Osteoblast (primary cell): ENCODE data around the gene BDKRB1. TPM values are rescaled to one million over a fixed set of nuclear protein-coding genes. Genes with fewer than 3 reads are reported as not detected.

Experiments
- DNase-seq: peaks from one replicate; pipeline ENCODE4 v3.0.0; 2011; ENCODE audit warnings: low spot score, mixed read lengths; ENCODE audit not compliant: insufficient read length; ENCODE audit errors: missing footprints
- H2AFZ ChIP-seq: 2 replicates; pipeline ENCODE4 v1.6.0; 2011; ENCODE audit warnings: mild to moderate bottlenecking, low read length
- H3K27ac ChIP-seq: 2 replicates; pipeline ENCODE4 v1.5.1; 2011; ENCODE audit warnings: mild to moderate bottlenecking, low read depth, low read length, moderate library complexity
- H3K27me3 ChIP-seq: 2 replicates; pipeline ENCODE4 v1.6.0; 2012; ENCODE audit warnings: mild to moderate bottlenecking, control low read depth, inconsistent platforms, low read length, moderate library complexity; ENCODE audit not compliant: insufficient read depth
- H3K36me3 ChIP-seq: 2 replicates; pipeline ENCODE4 v1.5.1; 2011; ENCODE audit warnings: mild to moderate bottlenecking, low read length, control low read depth, moderate library complexity; ENCODE audit not compliant: insufficient read depth
- H3K4me1 ChIP-seq: 2 replicates; pipeline ENCODE4 v1.5.1; 2011; ENCODE audit warnings: mild to moderate bottlenecking, low read length, control low read depth, moderate library complexity; ENCODE audit not compliant: insufficient read depth
- H3K4me2 ChIP-seq: 2 replicates; pipeline ENCODE4 v1.6.0; 2011; ENCODE audit warnings: mild to moderate bottlenecking, low read length; ENCODE audit not compliant: insufficient read depth
- H3K4me3 ChIP-seq: fragments of 200-600 bp; sonication (generic); 3 replicates; pipeline ENCODE4 v1.5.1; 2012; ENCODE audit warnings: mild to moderate bottlenecking, low read length, inconsistent platforms; ENCODE audit not compliant: insufficient read depth
- H3K79me2 ChIP-seq: 2 replicates; pipeline ENCODE4 v1.6.0; 2012; ENCODE audit warnings: mild to moderate bottlenecking, low read length, control low read depth, inconsistent platforms; ENCODE audit not compliant: insufficient read depth
- H3K9me3 ChIP-seq: 2 replicates; pipeline ENCODE4 v1.5.1; 2011; ENCODE audit warnings: low read depth, low read length, control low read depth
- H4K20me1 ChIP-seq: 2 replicates; pipeline ENCODE4 v1.6.0; 2012; ENCODE audit warnings: mild to moderate bottlenecking, low read length, control low read depth; ENCODE audit not compliant: insufficient read depth
- CTCF ChIP-seq: IDR thresholded peaks from 2 replicates; pipeline ENCODE4 v1.5.1; 2011; ENCODE audit warnings: mild to moderate bottlenecking, low read depth, low read length, moderate library complexity; ENCODE audit errors: extremely low read depth
- small RNA-seq: library from RNA; depleted of rRNA; stranded (forward); fragments of <200 nt; gene quantifications from one replicate; pipeline ENCODE3, GENCODE V24; 2012
- total RNA-seq: library from RNA; depleted of rRNA; stranded (reverse); fragments of >200 nt; gene quantifications from 2 replicates; pipeline ENCODE4 v1.2.3, GENCODE V29; 2012

Gene BDKRB1
- total RNA-seq, 1 donor, result 0.72 TPM

- H3K4me1 ChIP-seq, result no peaks in the 10 kb centered on the region
- H3K4me2 ChIP-seq, result no peak overlapping the region
- no peak overlapping the region for H3K27ac ChIP-seq
- H3K27me3 ChIP-seq, result no peaks in the 10 kb centered on the region
- no peaks in the 10 kb centered on the region for H4K20me1 ChIP-seq
- H3K9me3 ChIP-seq, result no peaks in the 10 kb centered on the region
- TF ChIP-seq CTCF, result no peak
- H3K79me2 ChIP-seq, result no peaks in the 10 kb centered on the region
- no peak overlapping the region for H2AFZ ChIP-seq
- no peak overlapping the region for H3K4me3 ChIP-seq
- peaks cover 9% of the 10 kb centered on the region for H3K36me3 ChIP-seq
- no peak for DNase-seq
Observed at GRCh38 chr14:96309133-96309895, 53.3 kb downstream of the BDKRB1 start.

- H3K9me3 ChIP-seq, result no peaks in the 10 kb centered on the region
- TF ChIP-seq CTCF, result no peak
- no peak for DNase-seq
Observed at GRCh38 chr14:96309896-96310330, 53.9 kb downstream of the BDKRB1 start.

GRCh38 chr14:96310906-96311305, 54.9 kb downstream of the BDKRB1 start:
- Histone ChIP-seq H3K36me3 (peaks cover 21% of the 10 kb centered on the region), H4K20me1 (no peaks in the 10 kb centered on the region), H3K9me3 (no peaks in the 10 kb centered on the region), H3K27me3 (no peaks in the 10 kb centered on the region), H3K4me3 (no peak overlapping the region), H3K79me2 (no peaks in the 10 kb centered on the region), H3K4me2 (no peak overlapping the region), H3K4me1 (no peaks in the 10 kb centered on the region), H3K27ac (no peak overlapping the region), H2AFZ (no peak overlapping the region)
- no peak for DNase-seq
- TF ChIP-seq CTCF, result no peak

More at GRCh38 chr14:96309896-96310330, 53.9 kb downstream of the BDKRB1 start:
- Histone ChIP-seq H3K4me3 (no peak overlapping the region), H3K27me3 (no peaks in the 10 kb centered on the region), H4K20me1 (no peaks in the 10 kb centered on the region), H3K79me2 (no peaks in the 10 kb centered on the region), H2AFZ (no peak overlapping the region), H3K4me2 (no peak overlapping the region), H3K27ac (no peak overlapping the region), H3K36me3 (peaks cover 11% of the 10 kb centered on the region), H3K4me1 (no peaks in the 10 kb centered on the region)

Small RNAs within 50 kb of the gene (small RNA-seq; reads per million reads assigned to genes)
- not detected for gene CKS1BP1

Other genes with a start within 250 kb of the BDKRB1 start
- gene C14orf132, start 216.8 kb upstream of the BDKRB1 start, total RNA-seq, result 40.2 and 41.5 TPM in 2 replicates
- 4.1 and 7.6 TPM in 2 replicates for gene BDKRB2, start 51.4 kb upstream of the BDKRB1 start, total RNA-seq
- gene ATG2B, start 107.1 kb downstream of the BDKRB1 start, total RNA-seq, result 35.1 and 43.0 TPM in 2 replicates
- gene GSKIP, start 107.3 kb downstream of the BDKRB1 start, total RNA-seq, result 22.4 and 26.8 TPM in 2 replicates
- 0.29 and 1.4 TPM in 2 replicates for gene AK7, start 135.9 kb downstream of the BDKRB1 start, total RNA-seq
- gene PAPOLA, start 246.2 kb downstream of the BDKRB1 start, total RNA-seq, result 106 TPM in 2 replicates